Testis (tissue), 3 donors: ENCODE data around the gene FAM169A. TPM values are rescaled to one million over a fixed set of nuclear protein-coding genes. Genes with fewer than 3 reads are reported as not detected.
"Not testable (repeated sequence)": the region's sequence is repeated elsewhere in the genome, so short reads cannot be mapped to it uniquely, and the experiment has no call there.

Experiments
- DNase-seq: peaks from one replicate; pipeline ENCODE4 v3.0.0-alpha.2; 2019
- H3K27ac ChIP-seq, 2 donors: fragments of 200-600 bp; sonication (generic); one replicate each; pipeline ENCODE4 v1.5.1; 2019
- H3K27me3 ChIP-seq: fragments of 200-600 bp; sonication (generic); one replicate; pipeline ENCODE4 v1.5.1; 2019
- H3K36me3 ChIP-seq: fragments of 200-600 bp; sonication (generic); one replicate; pipeline ENCODE4 v1.5.1; 2017; ENCODE audit warnings: low read depth; ENCODE audit errors: missing control alignments
- H3K4me1 ChIP-seq: fragments of 200-600 bp; sonication (generic); one replicate; pipeline ENCODE4 v1.5.1; 2019
- H3K4me3 ChIP-seq, 2 donors: fragments of 200-600 bp; sonication (generic); one replicate each; pipeline ENCODE4 v1.5.1; 2017 to 2019
- H3K9me3 ChIP-seq: fragments of 200-600 bp; sonication (generic); one replicate; pipeline ENCODE4 v1.5.1; 2017
- CTCF ChIP-seq, 3 experiments: fragments of 450-650 bp in 2 of 3; fragments of 200-600 bp in 1 of 3; sonication (generic) in 1 of 3; IDR thresholded peaks; one replicate each; pipeline ENCODE4 v1.5.1; 2016 to 2019; ENCODE audit warnings: antibody characterized with exemption in 3 of 3, mild to moderate bottlenecking in 2 of 3, moderate library complexity in 1 of 3
- POLR2A ChIP-seq: fragments of 450-650 bp; IDR thresholded peaks from one replicate; pipeline ENCODE4 v1.6.1; 2017; ENCODE audit warnings: antibody characterized with exemption, mild to moderate bottlenecking, moderate library complexity
- WGBS, 2 donors: methylation state at CpG; one replicate each; pipeline ENCODE4 v1.1.5; 2018; 5-methylcytosine and 5-hydroxymethylcytosine counted together
- intact Hi-C: fragments of 100-400 bp; cut with DNase I; formaldehyde crosslinking; loops from one replicate; pipeline ENCODE4 v1.15.1; 2023; ENCODE audit warnings: low total_unique reads
- polyA plus RNA-seq: library from polyadenylated mRNA; stranded (reverse); fragments of 350-450 nt; fragmentation: Illumina TruSeq; extraction: RNeasy Lipid Tissue Mini Kit (QIAGEN cat#74804); gene quantifications from one replicate; pipeline ENCODE4 v1.2.3, GENCODE V29; 2014; ENCODE audit warnings: low read depth, low replicate concordance; ENCODE audit not compliant: insufficient read depth
- total RNA-seq, 2 donors: library from RNA; depleted of rRNA; stranded (reverse); fragments of >200 nt; gene quantifications; one replicate each; pipeline ENCODE4 v1.2.3, GENCODE V29; 2016

Gene FAM169A
- total and polyA plus RNA-seq, 3 donors from 2014 or later: 25.1 to 69.2 (median 58.6) TPM

GRCh38 chr5:74866596-74867162, 492 bp upstream of the FAM169A start:
- H3K9me3 ChIP-seq: no peaks in the 10 kb centered on the region
- peak overlapping the region; percentile 87 to 88 for H3K27ac ChIP-seq
- intact Hi-C loops: no loop called here
- H3K4me1 ChIP-seq: peaks cover 11% of the 10 kb centered on the region
- H3K27me3 ChIP-seq: no peaks in the 10 kb centered on the region
- peak overlapping the region; percentile 70 to 76 for H3K4me3 ChIP-seq
- H3K36me3 ChIP-seq: no peaks in the 10 kb centered on the region
- peak; percentile 54 for DNase-seq
- no peak for TF ChIP-seq CTCF (IDR thresholded peaks at IDR 0.05)
- no peak for TF ChIP-seq POLR2A
- 12 to 27% methylated on average over 20 to 37 of the region's 37 CpGs for WGBS, 2 donors

- intact Hi-C loops: no loop called here
- Histone ChIP-seq H3K27ac (peak overlapping the region; percentile 87 to 88), H3K4me3 (peak overlapping the region; percentile 70 to 76), H3K36me3 (no peaks in the 10 kb centered on the region), H3K27me3 (no peaks in the 10 kb centered on the region), H3K9me3 (no peaks in the 10 kb centered on the region), H3K4me1 (peaks cover 11% of the 10 kb centered on the region)
- DNase-seq: peak; percentile 37
- no peak for TF ChIP-seq CTCF (IDR thresholded peaks at IDR 0.05)
- TF ChIP-seq POLR2A: no peak
- 9 to 13% methylated on average over 14 to 23 of the region's 23 CpGs for WGBS, 2 donors
Observed at GRCh38 chr5:74865256-74865803, 857 bp downstream of the FAM169A start.

- Histone ChIP-seq H3K27ac (peak overlapping the region; percentile 87 to 88), H3K4me3 (peak overlapping the region in 1 of 2 donors; percentile 70), H3K27me3 (no peaks in the 10 kb centered on the region), H3K36me3 (no peaks in the 10 kb centered on the region), H3K9me3 (no peaks in the 10 kb centered on the region), H3K4me1 (peaks cover 11% of the 10 kb centered on the region)
- intact Hi-C loops: no loop called here
- TF ChIP-seq CTCF (IDR thresholded peaks at IDR 0.05) (no peak), POLR2A (no peak)
- 30 to 42% methylated on average over 8 of the region's 8 CpGs for WGBS, 2 donors
- no peak for DNase-seq
Observed at GRCh38 chr5:74864823-74865222, 1.4 kb downstream of the FAM169A start.

GRCh38 chr5:74863726-74864125, 2.5 kb downstream of the FAM169A start:
- H3K9me3 ChIP-seq: no peaks in the 10 kb centered on the region
- peaks cover 11% of the 10 kb centered on the region for H3K4me1 ChIP-seq
- TF ChIP-seq POLR2A (no peak), CTCF (IDR thresholded peaks at IDR 0.05) (no peak)
- peak overlapping the region in 1 of 2 donors; percentile 24 for H3K27ac ChIP-seq
- no peaks in the 10 kb centered on the region for H3K27me3 ChIP-seq
- 65 to 78% methylated on average over 2 of the region's 2 CpGs for whole genome bisulfite sequencing, 2 donors
- DNase-seq: no peak
- H3K36me3 ChIP-seq: no peaks in the 10 kb centered on the region
- intact Hi-C loops: no loop called here
- no peak overlapping the region for H3K4me3 ChIP-seq

GRCh38 chr5:74862221-74862620, 4.0 kb downstream of the FAM169A start:
- H3K4me1 ChIP-seq: peaks cover 11% of the 10 kb centered on the region
- H3K9me3 ChIP-seq: no peaks in the 10 kb centered on the region
- no peak for DNase-seq
- intact Hi-C loops: no loop called here
- no peaks in the 10 kb centered on the region for H3K36me3 ChIP-seq
- TF ChIP-seq POLR2A (no peak), CTCF (IDR thresholded peaks at IDR 0.05) (no peak)
- no peak overlapping the region for H3K4me3 ChIP-seq
- H3K27ac ChIP-seq: no peak overlapping the region
- 75 to 89% methylated on average over 2 of the region's 2 CpGs for WGBS, 2 donors
- no peaks in the 10 kb centered on the region for H3K27me3 ChIP-seq

GRCh38 chr5:74856975-74857374, 9.2 kb downstream of the FAM169A start:
- H3K9me3 ChIP-seq, H3K27ac ChIP-seq, H3K36me3 ChIP-seq, H3K4me3 ChIP-seq, intact Hi-C loops, H3K27me3 ChIP-seq, H3K4me1 ChIP-seq, DNase-seq: not testable (repeated sequence)
- 93 to 94% methylated on average over 7 of the region's 7 CpGs for WGBS, 2 donors
